ENCODE data around the gene JMJD8. TPM values are rescaled to one million over a fixed set of nuclear protein-coding genes. Genes with fewer than 3 reads are reported as not detected.

The JMJD8 gene
- total and polyA plus RNA-seq, 7 donors, result 18.7 to 93.4 (median 52.8) TPM

DNA sequence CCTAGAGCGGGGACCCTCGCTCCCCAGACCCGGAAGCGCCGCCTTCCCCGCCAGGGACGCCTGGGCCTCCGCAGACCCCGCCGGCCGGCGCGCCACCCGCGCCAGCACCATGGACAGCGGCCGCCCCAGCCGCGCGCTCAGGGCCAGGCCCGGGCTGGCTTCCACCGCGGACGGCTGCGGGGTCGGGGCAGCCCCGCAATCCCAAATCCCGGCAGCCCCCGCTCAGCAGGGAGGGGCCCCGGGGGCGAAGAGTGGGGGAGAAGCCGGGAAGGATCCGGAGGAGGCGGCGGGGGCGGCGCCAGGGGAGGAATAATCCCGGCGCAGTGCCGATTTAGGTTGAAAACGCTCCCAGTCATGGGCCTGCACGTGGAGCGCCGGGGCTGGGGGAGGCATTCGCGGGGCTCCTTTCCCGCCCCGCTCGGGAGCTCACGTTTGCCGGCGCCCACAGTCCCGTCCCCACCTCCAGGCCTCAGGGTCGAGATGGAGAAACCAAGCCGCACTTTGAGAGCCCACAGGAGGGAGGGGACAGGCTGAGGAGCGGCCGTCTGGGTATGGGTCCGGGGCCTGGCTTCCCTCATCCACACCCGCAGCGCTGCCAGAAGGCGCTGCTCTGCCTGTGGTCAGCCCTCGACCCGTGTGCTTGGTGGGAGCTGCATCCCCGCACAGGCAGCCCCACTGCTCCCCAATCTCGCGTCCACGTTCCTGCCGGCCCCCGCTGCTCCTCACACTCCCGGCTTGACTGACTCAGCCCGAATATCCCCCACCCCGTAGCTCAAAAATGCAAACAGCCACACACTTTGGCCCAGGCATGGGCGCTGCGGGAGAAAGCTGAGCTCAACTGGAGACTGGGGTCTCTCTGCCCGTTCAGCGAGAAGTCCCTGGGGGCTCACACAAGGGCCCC, 16.8 kb upstream of the JMJD8 start:
- TF ChIP-seq, protein P1, sequence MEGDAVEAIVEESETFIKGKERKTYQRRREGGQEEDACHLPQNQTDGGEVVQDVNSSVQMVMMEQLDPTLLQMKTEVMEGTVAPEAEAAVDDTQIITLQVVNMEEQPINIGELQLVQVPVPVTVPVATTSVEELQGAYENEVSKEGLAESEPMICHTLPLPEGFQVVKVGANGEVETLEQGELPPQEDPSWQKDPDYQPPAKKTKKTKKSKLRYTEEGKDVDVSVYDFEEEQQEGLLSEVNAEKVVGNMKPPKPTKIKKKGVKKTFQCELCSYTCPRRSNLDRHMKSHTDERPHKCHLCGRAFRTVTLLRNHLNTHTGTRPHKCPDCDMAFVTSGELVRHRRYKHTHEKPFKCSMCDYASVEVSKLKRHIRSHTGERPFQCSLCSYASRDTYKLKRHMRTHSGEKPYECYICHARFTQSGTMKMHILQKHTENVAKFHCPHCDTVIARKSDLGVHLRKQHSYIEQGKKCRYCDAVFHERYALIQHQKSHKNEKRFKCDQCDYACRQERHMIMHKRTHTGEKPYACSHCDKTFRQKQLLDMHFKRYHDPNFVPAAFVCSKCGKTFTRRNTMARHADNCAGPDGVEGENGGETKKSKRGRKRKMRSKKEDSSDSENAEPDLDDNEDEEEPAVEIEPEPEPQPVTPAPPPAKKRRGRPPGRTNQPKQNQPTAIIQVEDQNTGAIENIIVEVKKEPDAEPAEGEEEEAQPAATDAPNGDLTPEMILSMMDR (IDR thresholded peaks at IDR 0.05), result no peak
- TF ChIP-seq POLR2AphosphoS5 (IDR thresholded peaks at IDR 0.05), result no peak
- TF ChIP-seq POLR2A (IDR thresholded peaks at IDR 0.05), result no peak
- TF ChIP-seq EP300 (IDR thresholded peaks at IDR 0.05), result no peak
- Histone ChIP-seq H3K4me3 (no peak overlapping the region), H3K36me3 (no peaks in the 10 kb centered on the region), H3K4me1 (peaks cover 0 to 13% (median 7%) of the 10 kb centered on the region in 4 donors), H3K9me3 (no peaks in the 10 kb centered on the region), H3K27me3 (peaks cover 65 to 93% (median 82%) of the 10 kb centered on the region in 3 donors), H3K27ac (no peak overlapping the region)
- WGBS, 2 donors, result 7 to 8% methylated on average over 76 of the region's 76 CpGs
- intact Hi-C loops (cut with DNase I), result no loop called here
- no peak for DNase-seq

- H3K36me3 ChIP-seq, result no peaks in the 10 kb centered on the region
- intact Hi-C loops (cut with DNase I), result no loop called here
- H3K4me1 ChIP-seq, result peaks cover 0 to 25% (median 22%) of the 10 kb centered on the region in 4 donors
- DNase-seq, result no peak
- no peak overlapping the region for H3K4me3 ChIP-seq
- no peak overlapping the region for H3K27ac ChIP-seq
- WGBS, 2 donors, result 64 to 66% methylated on average over 19 of the region's 19 CpGs
- no peaks in the 10 kb centered on the region for H3K9me3 ChIP-seq
- peaks cover 66 to 95% (median 84%) of the 10 kb centered on the region in 3 donors for H3K27me3 ChIP-seq
- no peak for TF ChIP-seq POLR2AphosphoS5 (IDR thresholded peaks at IDR 0.05)
- TF ChIP-seq, protein P1 (IDR thresholded peaks at IDR 0.05), result no peak
- no peak for TF ChIP-seq POLR2A (IDR thresholded peaks at IDR 0.05)
- no peak for TF ChIP-seq EP300 (IDR thresholded peaks at IDR 0.05)
Measured at GRCh38 chr16:698911-699671, 15.0 kb upstream of the JMJD8 start.

DNA sequence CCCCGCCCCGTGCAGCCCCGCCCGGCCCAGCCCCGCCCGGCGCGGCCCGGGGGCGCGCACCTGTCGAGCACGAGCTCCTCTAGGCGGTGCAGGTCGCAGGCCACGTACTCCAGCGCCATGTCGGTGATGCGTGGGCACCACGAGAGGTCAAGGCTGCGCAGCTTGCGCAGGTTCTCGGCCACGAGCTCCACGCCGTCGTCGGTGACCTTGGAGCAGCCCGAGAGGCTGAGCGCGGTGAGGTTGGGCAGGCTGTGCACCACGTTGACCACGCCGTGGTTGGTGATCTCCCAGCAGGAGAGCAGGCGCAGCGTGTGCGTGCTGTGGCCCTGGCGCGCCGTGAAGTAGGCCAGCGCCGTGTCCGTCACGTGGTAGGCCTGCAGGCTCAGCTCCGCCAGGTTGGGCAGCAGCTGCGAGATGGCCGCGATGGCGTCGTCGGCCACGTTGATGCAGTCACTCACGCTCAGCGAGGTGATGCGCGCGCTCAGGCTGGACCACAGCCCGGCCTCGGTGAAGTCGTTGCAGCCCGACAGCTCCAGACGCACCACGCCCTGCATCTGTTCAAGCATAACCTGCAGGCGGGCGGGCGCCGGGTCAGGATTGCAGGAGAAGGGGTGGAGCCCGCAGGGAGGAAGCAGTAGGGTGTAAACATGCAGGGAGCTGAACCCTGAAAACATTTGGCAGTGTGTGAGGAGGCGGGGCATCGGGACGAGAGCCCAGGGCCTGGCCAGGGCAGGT, 11.4 kb upstream of the JMJD8 start:
- Histone ChIP-seq H3K9me3 (no peaks in the 10 kb centered on the region), H3K4me3 (no peak overlapping the region), H3K27me3 (peaks cover 49 to 85% (median 63%) of the 10 kb centered on the region in 3 donors), H3K27ac (no peak overlapping the region), H3K36me3 (no peaks in the 10 kb centered on the region), H3K4me1 (peaks cover 0 to 33% (median 25%) of the 10 kb centered on the region in 4 donors)
- no peak for DNase-seq
- intact Hi-C loops (cut with DNase I), result no loop called here
- 1% methylated on average over 71 of the region's 71 CpGs for WGBS, 2 donors
- TF ChIP-seq POLR2AphosphoS5 (IDR thresholded peaks at IDR 0.05), result no peak
- TF ChIP-seq POLR2A (IDR thresholded peaks at IDR 0.05), result no peak
- TF ChIP-seq, protein P1 (IDR thresholded peaks at IDR 0.05), result no peak
- TF ChIP-seq EP300 (IDR thresholded peaks at IDR 0.05), result no peak

GRCh38 chr16:694863-695354, 10.8 kb upstream of the JMJD8 start:
- Histone ChIP-seq H3K27ac (no peak overlapping the region), H3K9me3 (no peaks in the 10 kb centered on the region), H3K4me3 (no peak overlapping the region), H3K4me1 (peaks cover 0 to 35% (median 27%) of the 10 kb centered on the region in 4 donors), H3K27me3 (peaks cover 43 to 79% (median 57%) of the 10 kb centered on the region in 3 donors), H3K36me3 (no peaks in the 10 kb centered on the region)
- 1 to 2% methylated on average over 37 of the region's 37 CpGs for WGBS, 2 donors
- TF ChIP-seq POLR2A (IDR thresholded peaks at IDR 0.05), result no peak
- intact Hi-C loops (cut with DNase I), result no loop called here
- no peak for DNase-seq
